Eye (tissue), 1 donor: ENCODE results near the gene CEP131.
A peak's percentile ranks its signal among the peaks of the same experiment; 100 is the strongest.

ENCODE experiments used
- DNase-seq: peaks from one replicate; pipeline ENCODE4 v3.0.0-alpha.2; 2015

The CEP131 gene

GRCh38 chr17:81251094-81251708 lies 28.4 kb upstream of the CEP131 start:
- DNase-seq: peak; percentile 35

- DNase-seq: no peak
Measured at GRCh38 chr17:81250286-81251093, 27.7 kb upstream of the CEP131 start.

- DNase-seq: no peak
Measured at GRCh38 chr17:81249223-81250040, 26.7 kb upstream of the CEP131 start.

- DNase-seq: no peak
Measured at GRCh38 chr17:81248649-81249048, 25.9 kb upstream of the CEP131 start.

GRCh38 chr17:81247339-81247990 lies 24.7 kb upstream of the CEP131 start:
- DNase-seq: no peak

- no peak for DNase-seq
Measured at GRCh38 chr17:81246679-81247338, 24.0 kb upstream of the CEP131 start.

GRCh38 chr17:81246343-81246670 lies 23.5 kb upstream of the CEP131 start:
- no peak for DNase-seq

GRCh38 chr17:81245665-81246342 lies 23.0 kb upstream of the CEP131 start:
- DNase-seq: peak; percentile 66

GRCh38 chr17:81245024-81245664 lies 22.4 kb upstream of the CEP131 start:
- peak; percentile 62 for DNase-seq

- DNase-seq: no peak
Measured at GRCh38 chr17:81244358-81245023, 21.7 kb upstream of the CEP131 start.

GRCh38 chr17:81243333-81243664 lies 20.5 kb upstream of the CEP131 start:
- no peak for DNase-seq

- DNase-seq: no peak
Measured at GRCh38 chr17:81242421-81243332, 19.9 kb upstream of the CEP131 start.

GRCh38 chr17:81241648-81242420 lies 19.1 kb upstream of the CEP131 start:
- peak; percentile 72 for DNase-seq

GRCh38 chr17:81241203-81241602 lies 18.4 kb upstream of the CEP131 start:
- DNase-seq: no peak

GRCh38 chr17:81240761-81241160 lies 18.0 kb upstream of the CEP131 start:
- DNase-seq: no peak

- DNase-seq: no peak
Measured at GRCh38 chr17:81239714-81240555, 17.2 kb upstream of the CEP131 start.

GRCh38 chr17:81238815-81239713 lies 16.3 kb upstream of the CEP131 start, which contains the start of the genes NDUFAF8 and TEPSIN:
NDUFAF8 (plus strand) TSS chr17:81239318; CDS start chr17:81239364, 46 bp downstream.
TEPSIN (minus strand) TSS chr17:81239055; CDS start chr17:81239033, 22 bp downstream.
- peak; percentile 100 for DNase-seq
